Measurements from ENCODE around the gene MMP10.

Gene MMP10

DNA sequence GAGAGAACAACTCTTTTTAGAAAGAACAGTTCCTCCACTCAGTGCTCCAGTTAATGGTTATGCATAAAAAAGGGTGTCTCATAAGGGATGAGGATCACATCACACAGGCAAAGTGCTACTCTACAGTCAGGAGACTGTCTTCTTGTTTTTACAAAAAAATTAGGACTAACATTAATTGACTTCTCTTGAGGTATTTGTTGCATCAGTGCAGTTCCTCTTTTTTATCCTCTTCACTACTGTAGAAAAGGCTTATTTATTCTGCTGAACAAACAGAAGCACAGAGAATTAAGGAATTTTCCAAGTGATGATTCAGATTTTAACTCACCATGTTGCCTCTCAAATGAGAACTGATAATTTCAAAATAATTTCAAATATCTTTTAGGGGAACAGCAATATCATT, 57.6 kb downstream of the MMP10 start:
- in situ Hi-C loops (cut with MboI; ENCODE audit: low sequenced_read_pairs, unreplicated experiment), result no loop called here
- TF ChIP-seq, protein P1, sequence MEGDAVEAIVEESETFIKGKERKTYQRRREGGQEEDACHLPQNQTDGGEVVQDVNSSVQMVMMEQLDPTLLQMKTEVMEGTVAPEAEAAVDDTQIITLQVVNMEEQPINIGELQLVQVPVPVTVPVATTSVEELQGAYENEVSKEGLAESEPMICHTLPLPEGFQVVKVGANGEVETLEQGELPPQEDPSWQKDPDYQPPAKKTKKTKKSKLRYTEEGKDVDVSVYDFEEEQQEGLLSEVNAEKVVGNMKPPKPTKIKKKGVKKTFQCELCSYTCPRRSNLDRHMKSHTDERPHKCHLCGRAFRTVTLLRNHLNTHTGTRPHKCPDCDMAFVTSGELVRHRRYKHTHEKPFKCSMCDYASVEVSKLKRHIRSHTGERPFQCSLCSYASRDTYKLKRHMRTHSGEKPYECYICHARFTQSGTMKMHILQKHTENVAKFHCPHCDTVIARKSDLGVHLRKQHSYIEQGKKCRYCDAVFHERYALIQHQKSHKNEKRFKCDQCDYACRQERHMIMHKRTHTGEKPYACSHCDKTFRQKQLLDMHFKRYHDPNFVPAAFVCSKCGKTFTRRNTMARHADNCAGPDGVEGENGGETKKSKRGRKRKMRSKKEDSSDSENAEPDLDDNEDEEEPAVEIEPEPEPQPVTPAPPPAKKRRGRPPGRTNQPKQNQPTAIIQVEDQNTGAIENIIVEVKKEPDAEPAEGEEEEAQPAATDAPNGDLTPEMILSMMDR (IDR thresholded peaks at IDR 0.05; ENCODE audit: borderline replicate concordance, control extremely low read depth, extremely low read depth, insufficient read depth, missing control alignments), result no peak
- no peak for DNase-seq (ENCODE audit: low spot score)
